Endothelial cell (in vitro differentiated cells): Measurements from ENCODE around the gene OR9Q1. TPM values are rescaled to one million over a fixed set of nuclear protein-coding genes. Genes with fewer than 3 reads are reported as not detected.

Experiments
- DNase-seq: peaks from one replicate; pipeline ENCODE4 v3.0.0; 2021; ENCODE audit warnings: low spot score
- H3K27ac Mint-ChIP-seq: one replicate; pipeline ENCODE4 v1.8.0; 2021; ENCODE audit warnings: mixed read lengths, inconsistent platforms; ENCODE audit not compliant: unreplicated experiment
- H3K27me3 Mint-ChIP-seq: one replicate; pipeline ENCODE4 v1.8.0; 2021; ENCODE audit warnings: mild to moderate bottlenecking, moderate library complexity, mixed read lengths, inconsistent platforms; ENCODE audit not compliant: unreplicated experiment
- H3K36me3 Mint-ChIP-seq: one replicate; pipeline ENCODE4 v1.8.0; 2021; ENCODE audit warnings: mild to moderate bottlenecking, low read depth, mixed read lengths, inconsistent platforms; ENCODE audit not compliant: unreplicated experiment
- H3K4me1 Mint-ChIP-seq: one replicate; pipeline ENCODE4 v1.8.0; 2021; ENCODE audit warnings: mild to moderate bottlenecking, mixed read lengths, inconsistent platforms; ENCODE audit not compliant: unreplicated experiment
- H3K4me3 Mint-ChIP-seq: one replicate; pipeline ENCODE4 v1.8.0; 2021; ENCODE audit warnings: mild to moderate bottlenecking, mixed read lengths, inconsistent platforms; ENCODE audit not compliant: unreplicated experiment
- H3K9me3 Mint-ChIP-seq: one replicate; pipeline ENCODE4 v1.8.0; 2021; ENCODE audit warnings: mixed read lengths, inconsistent platforms; ENCODE audit not compliant: unreplicated experiment
- total RNA-seq: library from RNA; stranded (reverse); fragmentation: NEBNext Ultra II Directional; extraction: Animal tissue kit (Norgen Biotek cat#: 25700); gene quantifications from one replicate; pipeline ENCODE4 v1.2.1, GENCODE V29; 2021; ENCODE audit not compliant: unreplicated experiment
- TF ChIP-seq, protein P1 (sequence below): fragments of 200-600 bp; sonication (generic); IDR thresholded peaks from one replicate; pipeline ENCODE4 v1.5.0; 2021; ENCODE audit warnings: antibody characterized with exemption; ENCODE audit not compliant: unreplicated experiment

The OR9Q1 gene
- total RNA-seq, 1 donor from 2014 or later = not detected

DNA sequence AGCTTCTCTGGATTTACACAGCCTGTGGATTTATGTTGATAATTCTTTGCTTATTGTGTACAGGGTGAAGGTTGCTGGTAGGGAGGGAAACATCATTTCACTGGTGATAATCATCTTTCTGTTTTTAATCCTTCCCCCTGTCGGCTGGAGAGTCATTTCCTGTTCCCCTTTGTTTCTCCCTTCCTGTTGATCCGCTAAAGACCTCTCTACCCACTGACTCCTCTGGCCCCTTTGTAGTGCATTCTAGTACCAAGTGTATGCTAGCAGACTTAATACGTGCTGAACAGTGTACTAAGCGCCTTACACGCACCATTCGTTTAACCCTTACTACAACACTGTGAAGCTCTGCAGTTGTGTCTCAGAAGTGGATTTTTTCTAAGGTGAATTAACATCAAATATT, 19.0 kb upstream of the OR9Q1 start:
- peak overlapping the region; percentile 99 for H3K27ac Mint-ChIP-seq

DNA sequence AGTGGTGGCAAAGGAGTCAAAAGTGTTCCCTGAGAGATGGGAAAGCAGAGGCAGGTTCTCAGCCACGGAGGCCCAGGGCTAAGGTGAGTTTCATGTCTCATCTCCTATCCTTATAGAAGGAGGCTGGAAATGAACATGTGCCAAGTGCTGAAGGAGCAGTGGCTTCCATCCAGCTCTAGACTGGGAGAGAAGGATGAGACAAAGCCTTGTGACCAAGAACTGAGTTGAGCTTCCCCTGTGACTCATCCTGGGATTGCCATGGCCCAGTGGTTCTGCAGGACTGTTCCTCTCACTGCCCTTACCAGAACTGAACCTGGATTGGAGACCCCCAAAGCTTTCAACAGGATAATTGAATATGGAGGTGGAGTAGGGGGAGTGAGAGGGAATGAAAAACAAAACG, 16.7 kb upstream of the OR9Q1 start:
- peaks cover 4% of the 10 kb centered on the region for H3K36me3 Mint-ChIP-seq
- peaks cover 32% of the 10 kb centered on the region for H3K4me1 Mint-ChIP-seq
- TF ChIP-seq, protein P1, sequence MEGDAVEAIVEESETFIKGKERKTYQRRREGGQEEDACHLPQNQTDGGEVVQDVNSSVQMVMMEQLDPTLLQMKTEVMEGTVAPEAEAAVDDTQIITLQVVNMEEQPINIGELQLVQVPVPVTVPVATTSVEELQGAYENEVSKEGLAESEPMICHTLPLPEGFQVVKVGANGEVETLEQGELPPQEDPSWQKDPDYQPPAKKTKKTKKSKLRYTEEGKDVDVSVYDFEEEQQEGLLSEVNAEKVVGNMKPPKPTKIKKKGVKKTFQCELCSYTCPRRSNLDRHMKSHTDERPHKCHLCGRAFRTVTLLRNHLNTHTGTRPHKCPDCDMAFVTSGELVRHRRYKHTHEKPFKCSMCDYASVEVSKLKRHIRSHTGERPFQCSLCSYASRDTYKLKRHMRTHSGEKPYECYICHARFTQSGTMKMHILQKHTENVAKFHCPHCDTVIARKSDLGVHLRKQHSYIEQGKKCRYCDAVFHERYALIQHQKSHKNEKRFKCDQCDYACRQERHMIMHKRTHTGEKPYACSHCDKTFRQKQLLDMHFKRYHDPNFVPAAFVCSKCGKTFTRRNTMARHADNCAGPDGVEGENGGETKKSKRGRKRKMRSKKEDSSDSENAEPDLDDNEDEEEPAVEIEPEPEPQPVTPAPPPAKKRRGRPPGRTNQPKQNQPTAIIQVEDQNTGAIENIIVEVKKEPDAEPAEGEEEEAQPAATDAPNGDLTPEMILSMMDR = no peak
- H3K9me3 Mint-ChIP-seq = no peaks in the 10 kb centered on the region
- H3K27me3 Mint-ChIP-seq = peaks cover 10% of the 10 kb centered on the region
- no peak for DNase-seq
- H3K27ac Mint-ChIP-seq = no peak overlapping the region
- H3K4me3 Mint-ChIP-seq = no peak overlapping the region

More for the DNA sequence above, 19.0 kb upstream of the OR9Q1 start:
- TF ChIP-seq, protein P1 = no peak
- H3K36me3 Mint-ChIP-seq = peaks cover 4% of the 10 kb centered on the region
- H3K9me3 Mint-ChIP-seq = no peaks in the 10 kb centered on the region
- peaks cover 32% of the 10 kb centered on the region for H3K4me1 Mint-ChIP-seq
- peaks cover 10% of the 10 kb centered on the region for H3K27me3 Mint-ChIP-seq
- no peak for DNase-seq
- H3K4me3 Mint-ChIP-seq = peak overlapping the region; percentile 26

GRCh38 chr11:58011771-58012170, 11.9 kb upstream of the OR9Q1 start:
- Mint-ChIP-seq H3K27ac (no peak overlapping the region), H3K4me3 (no peak overlapping the region), H3K27me3 (no peaks in the 10 kb centered on the region), H3K9me3 (no peaks in the 10 kb centered on the region), H3K4me1 (no peaks in the 10 kb centered on the region), H3K36me3 (no peaks in the 10 kb centered on the region)
- TF ChIP-seq, protein P1 = no peak
- DNase-seq = no peak

GRCh38 chr11:58024601-58025091, 965 bp downstream of the OR9Q1 start:
- no peak for DNase-seq
- Mint-ChIP-seq H3K36me3 (no peaks in the 10 kb centered on the region), H3K27me3 (peaks cover 1% of the 10 kb centered on the region), H3K27ac (no peak overlapping the region), H3K4me1 (peaks cover 21% of the 10 kb centered on the region), H3K4me3 (no peak overlapping the region), H3K9me3 (no peaks in the 10 kb centered on the region)
- TF ChIP-seq, protein P1 = no peak

DNA sequence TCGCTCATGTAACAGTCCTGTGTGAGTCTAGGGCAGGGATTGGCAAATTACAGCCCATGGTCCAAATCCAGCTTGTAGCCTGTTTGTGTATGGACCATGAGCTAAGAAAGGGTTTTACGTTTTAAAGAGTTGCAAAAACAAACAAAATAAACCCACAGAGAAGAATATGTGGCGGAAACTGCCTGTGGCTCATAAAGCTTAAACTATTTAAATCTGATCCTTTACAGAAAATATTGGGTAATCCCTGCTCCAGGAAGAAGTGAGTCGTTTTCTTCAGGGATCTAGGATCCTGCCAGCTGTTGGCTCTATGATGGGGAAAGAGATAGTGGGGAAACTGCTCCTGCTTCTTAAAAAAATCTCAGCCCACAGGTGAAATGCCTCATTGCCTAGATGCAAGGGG, 3.7 kb downstream of the OR9Q1 start:
- no peak for DNase-seq
- H3K4me3 Mint-ChIP-seq = no peak overlapping the region
- TF ChIP-seq, protein P1 = no peak
- H3K27me3 Mint-ChIP-seq = peaks cover 3% of the 10 kb centered on the region
- H3K36me3 Mint-ChIP-seq = no peaks in the 10 kb centered on the region
- peaks cover 21% of the 10 kb centered on the region for H3K4me1 Mint-ChIP-seq
- no peak overlapping the region for H3K27ac Mint-ChIP-seq
- H3K9me3 Mint-ChIP-seq = no peaks in the 10 kb centered on the region
